ENCODE results near the gene TMC1. TPM values are rescaled to one million over a fixed set of nuclear protein-coding genes. Genes with fewer than 3 reads are reported as not detected.
"Not testable (repeated sequence)": the region's sequence is repeated elsewhere in the genome, so short reads cannot be mapped to it uniquely, and the experiment has no call there.

TMC1 gene
- total RNA-seq, 1 donor from 2014 or later, result not detected

GRCh38 chr9:72524820-72525540, 3.6 kb downstream of the TMC1 start:
- intact Hi-C loops (cut with micrococcal nuclease), result loop anchor here (5.0 to 10.0 kb wide), 2 partner anchors 50 to 67 kb away; no protein-coding TSS in a partner anchor

- intact Hi-C loops (cut with micrococcal nuclease), result loop anchor here (1.0 to 10.0 kb wide), 4 partner anchors 18 to 162 kb away; partner anchors contain the start of gene ZFAND5
Observed at GRCh38 chr9:72526901-72527800, 5.7 kb downstream of the TMC1 start.

GRCh38 chr9:72527801-72528195, 6.4 kb downstream of the TMC1 start:
- intact Hi-C loops (cut with micrococcal nuclease), result loop anchor here (1.0 to 10.0 kb wide), 4 partner anchors 19 to 162 kb away; partner anchors contain the start of gene ZFAND5

- intact Hi-C loops (cut with micrococcal nuclease), result loop anchor here (5.0 to 10.0 kb wide), 2 partner anchors 55 to 63 kb away; no protein-coding TSS in a partner anchor
Observed at GRCh38 chr9:72529531-72529930, 8.1 kb downstream of the TMC1 start.

- intact Hi-C loops (cut with micrococcal nuclease), result no loop called here
Observed at GRCh38 chr9:72533322-72533721, 11.9 kb downstream of the TMC1 start.

- intact Hi-C loops (cut with micrococcal nuclease), result no loop called here
Observed at GRCh38 chr9:72534931-72535330, 13.5 kb downstream of the TMC1 start.

- intact Hi-C loops (cut with micrococcal nuclease), result no loop called here
Observed at GRCh38 chr9:72537011-72537545, 15.7 kb downstream of the TMC1 start.

- intact Hi-C loops (cut with micrococcal nuclease), result no loop called here
Observed at GRCh38 chr9:72537671-72538070, 16.3 kb downstream of the TMC1 start.

GRCh38 chr9:72538921-72539702, 17.7 kb downstream of the TMC1 start:
- intact Hi-C loops (cut with micrococcal nuclease), result no loop called here

GRCh38 chr9:72539824-72540347, 18.5 kb downstream of the TMC1 start:
- intact Hi-C loops (cut with micrococcal nuclease), result no loop called here

GRCh38 chr9:72540348-72540873, 19.0 kb downstream of the TMC1 start:
- intact Hi-C loops (cut with micrococcal nuclease), result no loop called here

GRCh38 chr9:72542537-72542833, 21.1 kb downstream of the TMC1 start:
- intact Hi-C loops (cut with micrococcal nuclease), result not testable (repeated sequence)

- intact Hi-C loops (cut with micrococcal nuclease), result no loop called here
Observed at GRCh38 chr9:72542917-72543316, 21.5 kb downstream of the TMC1 start.

GRCh38 chr9:72551306-72551705, 29.9 kb downstream of the TMC1 start:
- intact Hi-C loops (cut with micrococcal nuclease), result no loop called here

- intact Hi-C loops (cut with micrococcal nuclease), result no loop called here
Observed at GRCh38 chr9:72552356-72552755, 30.9 kb downstream of the TMC1 start.

GRCh38 chr9:72554221-72554641, 32.8 kb downstream of the TMC1 start:
- intact Hi-C loops (cut with micrococcal nuclease), result no loop called here

- intact Hi-C loops (cut with micrococcal nuclease), result no loop called here
Observed at GRCh38 chr9:72557549-72557948, 36.1 kb downstream of the TMC1 start.

- intact Hi-C loops (cut with micrococcal nuclease), result no loop called here
Observed at GRCh38 chr9:72560086-72560485, 38.7 kb downstream of the TMC1 start.

- intact Hi-C loops (cut with micrococcal nuclease), result no loop called here
Observed at GRCh38 chr9:72563806-72564205, 42.4 kb downstream of the TMC1 start.

- intact Hi-C loops (cut with micrococcal nuclease), result no loop called here
Observed at GRCh38 chr9:72564479-72565281, 43.3 kb downstream of the TMC1 start.

Measured in T-helper 2 cell treated with Interferon-gamma antibody and Interleukin-4, amounts not matched to agents 100 ng/mL and 5 ng/mL, for 36 hours (primary cell).